Stimulated activated CD4-positive, alpha-beta T cell treated with anti-CD3 and anti-CD28 coated beads, Interleukin-4, amount 100 ng/mL, for 1 hour (primary cell): ENCODE measurements around the gene CYB561D2.

Experiments
- DNase-seq: peaks from one replicate; pipeline ENCODE4 v3.0.0-alpha.2; 2020

The CYB561D2 gene

GRCh38 chr3:50393061-50393460 is 42.4 kb downstream of the CYB561D2 start:
- no peak for DNase-seq

GRCh38 chr3:50395070-50395860 is 44.6 kb downstream of the CYB561D2 start:
- no peak for DNase-seq

GRCh38 chr3:50396502-50396901 is 45.8 kb downstream of the CYB561D2 start:
- no peak for DNase-seq

- DNase-seq = no peak
Observed at GRCh38 chr3:50401978-50402595, 51.4 kb downstream of the CYB561D2 start.
